HepG2 (cell line): ENCODE results near the gene KMT2E. TPM values are rescaled to one million over a fixed set of nuclear protein-coding genes. Genes with fewer than 3 reads are reported as not detected.

ENCODE experiments used
- BHLHE40 ChIP-seq: IDR thresholded peaks from 2 replicates; pipeline ENCODE4 v1.6.1; 2011; ENCODE audit warnings: low read length, improper control_type of control experiment
- CC2D1A ChIP-seq: sonication (generic); formaldehyde crosslinking; IDR thresholded peaks from 2 replicates; pipeline ENCODE4 v1.8.1; 2023; ENCODE audit warnings: mild to moderate bottlenecking, missing genetic modification reagents
- EED ChIP-seq: sonication (generic); formaldehyde crosslinking; IDR thresholded peaks from 2 replicates; pipeline ENCODE4 v1.5.0; 2020; ENCODE audit warnings: mild to moderate bottlenecking, missing genetic modification reagents
- FLYWCH1 ChIP-seq: sonication (generic); formaldehyde crosslinking; IDR thresholded peaks from 2 replicates; pipeline ENCODE4 v1.8.1; 2023; ENCODE audit warnings: mild to moderate bottlenecking, missing genetic modification reagents
- HOXD1 ChIP-seq: sonication (generic); formaldehyde crosslinking; IDR thresholded peaks from 2 replicates; pipeline ENCODE4 v1.5.0; 2020; ENCODE audit warnings: missing genetic modification reagents
- ISX ChIP-seq: sonication (generic); formaldehyde crosslinking; conservative IDR thresholded peaks from 2 replicates; pipeline ENCODE4 v1.5.0; 2020; ENCODE audit warnings: missing genetic modification reagents
- LRRFIP1 ChIP-seq: sonication (generic); formaldehyde crosslinking; conservative IDR thresholded peaks from 2 replicates; pipeline ENCODE4 v1.4.0; 2020; ENCODE audit warnings: missing genetic modification reagents
- ONECUT2 ChIP-seq: sonication (generic); formaldehyde crosslinking; IDR thresholded peaks from 2 replicates; pipeline ENCODE4 v1.4.0; 2020; ENCODE audit warnings: missing genetic modification reagents
- POLR2A ChIP-seq, 2 experiments: IDR thresholded peaks; 2 replicates each; pipeline ENCODE4 v1.6.1; 2011; ENCODE audit warnings: low read depth in 2 of 2, low read length in 2 of 2, mild to moderate bottlenecking in 1 of 2, moderate library complexity in 1 of 2; ENCODE audit not compliant: insufficient read depth in 1 of 2
- PTBP1 ChIP-seq: fragments of 200-400 bp; formaldehyde crosslinking; IDR thresholded peaks from 2 replicates; pipeline ENCODE4 v1.6.1; 2018; ENCODE audit warnings: low read length, low read depth; ENCODE audit not compliant: poor library complexity, severe bottlenecking
- RFXAP ChIP-seq: sonication (generic); formaldehyde crosslinking; IDR thresholded peaks from 2 replicates; pipeline ENCODE4 v1.4.0; 2020; ENCODE audit warnings: missing genetic modification reagents, borderline replicate concordance
- SIN3A ChIP-seq: IDR thresholded peaks from 2 replicates; pipeline ENCODE4 v1.6.1; 2011; ENCODE audit warnings: low read depth, mild to moderate bottlenecking, control low read depth, low read length, borderline replicate concordance
- TCF7 ChIP-seq: sonication (generic); IDR thresholded peaks from 2 replicates; pipeline ENCODE4 v1.6.1; 2016; ENCODE audit warnings: antibody characterized with exemption, low read depth
- ZBTB3 ChIP-seq: sonication (generic); formaldehyde crosslinking; IDR thresholded peaks from 2 replicates; pipeline ENCODE4 v1.4.0; 2020; ENCODE audit warnings: low read depth, mild to moderate bottlenecking, moderate library complexity, missing genetic modification reagents, borderline replicate concordance
- ZFY ChIP-seq: sonication (generic); formaldehyde crosslinking; IDR thresholded peaks from 2 replicates; pipeline ENCODE4 v1.4.0; 2020; ENCODE audit warnings: missing genetic modification reagents
- ZMYM3 ChIP-seq: sonication (generic); formaldehyde crosslinking; IDR thresholded peaks from 2 replicates; pipeline ENCODE4 v1.5.1; 2020; ENCODE audit warnings: mild to moderate bottlenecking, missing genetic modification reagents
- ZNF121 ChIP-seq: sonication (generic); formaldehyde crosslinking; IDR thresholded peaks from 2 replicates; pipeline ENCODE4 v1.5.0; 2020; ENCODE audit warnings: mild to moderate bottlenecking, missing genetic modification reagents
- ZNF260 ChIP-seq: sonication (generic); formaldehyde crosslinking; IDR thresholded peaks from 2 replicates; pipeline ENCODE4 v1.4.0; 2020; ENCODE audit warnings: missing genetic modification reagents, low read depth, mild to moderate bottlenecking, borderline replicate concordance
- ZNF276 ChIP-seq: sonication (generic); formaldehyde crosslinking; IDR thresholded peaks from 2 replicates; pipeline ENCODE4 v1.4.0; 2020; ENCODE audit warnings: mild to moderate bottlenecking, low read depth, missing genetic modification reagents
- ZNF333 ChIP-seq: sonication (generic); formaldehyde crosslinking; IDR thresholded peaks from 2 replicates; pipeline ENCODE4 v1.4.0; 2020; ENCODE audit warnings: mild to moderate bottlenecking, missing genetic modification reagents, borderline replicate concordance
- ZNF574 ChIP-seq: sonication (generic); formaldehyde crosslinking; IDR thresholded peaks from 2 replicates; pipeline ENCODE4 v1.4.0; 2020; ENCODE audit warnings: missing genetic modification reagents
- ZNF615 ChIP-seq: sonication (generic); formaldehyde crosslinking; IDR thresholded peaks from 2 replicates; pipeline ENCODE4 v1.5.0; 2020; ENCODE audit warnings: mild to moderate bottlenecking, missing genetic modification reagents, borderline replicate concordance
- ZNF7 ChIP-seq: IDR thresholded peaks from 2 replicates; pipeline ENCODE4 v1.6.1; 2016; ENCODE audit warnings: missing biosample characterization, missing genetic modification reagents
- ZNF788 ChIP-seq: sonication (generic); formaldehyde crosslinking; IDR thresholded peaks from 2 replicates; pipeline ENCODE4 v1.5.0; 2020; ENCODE audit warnings: mild to moderate bottlenecking, missing genetic modification reagents, borderline replicate concordance
- ZSCAN12 ChIP-seq: sonication (generic); formaldehyde crosslinking; IDR thresholded peaks from 2 replicates; pipeline ENCODE4 v1.9.0; 2021; ENCODE audit warnings: mild to moderate bottlenecking, missing genetic modification reagents
- polyA plus RNA-seq, 8 experiments: library from polyadenylated mRNA; depleted of rRNA in 3 of 8; stranded (reverse) in 7 of 8; unstranded in 1 of 8; fragments of >200 nt; fragmentation: Illumina TruSeq in 4 of 8; extraction: Trizol in 4 of 8; gene quantifications; 2 replicates each; pipeline versions ENCODE4 v1.2.1 to v1.2.3, GENCODE V29; 2011 to 2016; ENCODE audit warnings: low read depth in 4 of 8, missing spikeins in 1 of 8, mixed read lengths in 1 of 8; ENCODE audit not compliant: insufficient read depth in 1 of 8
- total RNA-seq, 5 experiments: library from RNA; depleted of rRNA; stranded (reverse); fragments of >200 nt; fragmentation: Illumina TruSeq; extraction: Trizol; gene quantifications; 2 replicates each; pipeline ENCODE4 v1.2.3, GENCODE V29; 2016; ENCODE audit warnings: low read depth in 1 of 5

The KMT2E gene
- total and polyA plus RNA-seq, 2 of the 13 experiments (the other 11 are each of a cell fraction or from before 2014, with no cell fraction given): 6.3 to 24.4 TPM

GRCh38 chr7:105013221-105013815, 687 bp upstream of the KMT2E start (continued):
- TF ChIP-seq PTBP1 (no peak), ZNF121 (CRISPR knock-in tag) (0 out of 2 replicates have a peak, but pooled peaks have one; percentile 15), SIN3A (peak; percentile 41; the same call in 1 of the 2 replicates), BHLHE40 (no peak), ZNF788 (CRISPR knock-in tag) (no peak; the same call in 1 of the 2 replicates), EED (CRISPR knock-in tag) (no peak), TCF7 (no peak), ZNF574 (CRISPR knock-in tag) (no peak), CC2D1A (CRISPR knock-in tag) (peak; percentile 46; the same call in 1 of the 2 replicates), POLR2A (IDR thresholded peaks at IDR 0.05; ENCODE audit: insufficient read depth in 1 of 2, low read depth in 2 of 2, low read length in 2 of 2) (peak; percentile 82 to 88), ZSCAN12 (CRISPR knock-in tag) (no peak), ZMYM3 (CRISPR knock-in tag) (no peak), ZNF260 (no peak), ONECUT2 (CRISPR knock-in tag) (0 out of 2 replicates have a peak, but pooled peaks have one; percentile 16), ISX (CRISPR knock-in tag) (peak; percentile 78; the same call in 1 of the 2 replicates), ZBTB3 (CRISPR knock-in tag) (peak; percentile 54; the same call in 1 of the 2 replicates), ZNF615 (CRISPR knock-in tag) (peak; percentile 65; the same call in 1 of the 2 replicates), ZFY (CRISPR knock-in tag) (no peak), ZNF333 (CRISPR knock-in tag) (no peak), LRRFIP1 (CRISPR knock-in tag) (no peak), RFXAP (CRISPR knock-in tag) (no peak), ZNF7 (CRISPR knock-in tag) (0 out of 2 replicates have a peak, but pooled peaks have one; percentile 3), HOXD1 (CRISPR knock-in tag) (peak; percentile 74; the same call in 1 of the 2 replicates), ZNF276 (CRISPR knock-in tag) (peak; percentile 53), FLYWCH1 (CRISPR knock-in tag) (no peak)
